H1 (cell line): Measurements from ENCODE around the gene ATE1. TPM values are rescaled to one million over a fixed set of nuclear protein-coding genes. Genes with fewer than 3 reads are reported as not detected.

Source experiments
- CHD7 ChIP-seq: fragments of 300-600 bp; sonication (generic); IDR thresholded peaks from 2 replicates; pipeline ENCODE4 v1.7.1; 2012; ENCODE audit warnings: low read length, moderate library complexity, mild to moderate bottlenecking, inconsistent platforms; ENCODE audit not compliant: insufficient replicate concordance
- JUND ChIP-seq: IDR thresholded peaks from 2 replicates; pipeline ENCODE4 v1.6.1; 2011; ENCODE audit warnings: mild to moderate bottlenecking, improper control_type of control experiment, low read length
- polyA plus RNA-seq, 7 experiments: library from polyadenylated mRNA; depleted of rRNA in 3 of 7; stranded (reverse) in 5 of 7; unstranded in 2 of 7; fragments of >200 nt in 5 of 7; fragments of 200-250 nt in 2 of 7; gene quantifications; 1 replicate in 5 of 7; 2 replicates in 1 of 7; 4 replicates in 1 of 7; pipeline versions ENCODE4 v1.2.1 to v1.2.3, GENCODE V29; 2011 to 2013; ENCODE audit warnings: missing spikeins in 2 of 7, mixed read lengths in 2 of 7
- total RNA-seq: library from RNA; stranded (reverse); fragmentation: NEBNext Ultra II Directional; extraction: Animal tissue kit (Norgen Biotek cat#: 25700); gene quantifications from 2 replicates; pipeline ENCODE4 v1.2.1, GENCODE V29; 2021

The ATE1 gene
- total and polyA plus RNA-seq, 2 of the 8 experiments (the other 6 are each of a cell fraction or from before 2014, with no cell fraction given): 8.8 to 26.9 TPM

GRCh38 chr10:121694966-121695643 lies 232.7 kb downstream of the ATE1 start (continued):
- TF ChIP-seq CHD7 (no peak), JUND (no peak)
